K562 (cell line): Measurements from ENCODE around the gene DHCR7. TPM values are rescaled to one million over a fixed set of nuclear protein-coding genes. Genes with fewer than 3 reads are reported as not detected.
A peak's percentile ranks its signal among the peaks of the same experiment; 100 is the strongest.

Experiments used
- DDX20 ChIP-seq: fragments of 450-650 bp; IDR thresholded peaks from 2 replicates; pipeline ENCODE4 v1.6.1; 2016; ENCODE audit warnings: missing genetic modification characterization, low read depth, mild to moderate bottlenecking, missing compliant biosample characterization, moderate library complexity
- ERF ChIP-seq: fragments of 450-650 bp; formaldehyde crosslinking; IDR thresholded peaks from 2 replicates; pipeline ENCODE4 v1.4.0; 2020; ENCODE audit warnings: mild to moderate bottlenecking, mixed read lengths
- NEUROD1 ChIP-seq: fragments of 150-350 bp; IDR thresholded peaks from 2 replicates; pipeline ENCODE4 v1.6.1; 2014; ENCODE audit warnings: borderline replicate concordance, low read length, low read depth; ENCODE audit not compliant: partially characterized antibody
- NR3C1 ChIP-seq: sonication (generic); formaldehyde crosslinking; IDR thresholded peaks from 2 replicates; pipeline ENCODE4 v1.8.1; 2022; ENCODE audit warnings: missing genetic modification reagents
- PRMT5 ChIP-seq: sonication (generic); formaldehyde crosslinking; IDR thresholded peaks from 2 replicates; pipeline ENCODE4 v1.5.0; 2020; ENCODE audit warnings: missing genetic modification reagents
- RBM34 ChIP-seq: fragments of 200-400 bp; formaldehyde crosslinking; IDR thresholded peaks from 2 replicates; pipeline ENCODE4 v1.6.1; 2018; ENCODE audit warnings: low read length, borderline replicate concordance; ENCODE audit not compliant: insufficient read depth
- SMARCB1 ChIP-seq: IDR thresholded peaks from 2 replicates; pipeline ENCODE4 v1.6.1; 2011; ENCODE audit warnings: improper control_type of control experiment, low read depth; ENCODE audit not compliant: insufficient read length
- TEAD1 ChIP-seq, 2 experiments: fragments of 450-650 bp in 1 of 2; sonication (generic) in 1 of 2; formaldehyde crosslinking; IDR thresholded peaks; 2 replicates each; pipeline versions ENCODE4 v1.4.0 to v1.8.0; 2020 to 2022; ENCODE audit warnings: mild to moderate bottlenecking in 2 of 2, missing genetic modification reagents in 1 of 2
- ZNF316 ChIP-seq: fragments of 450-650 bp; IDR thresholded peaks from 2 replicates; pipeline ENCODE4 v1.6.1; 2016
- ZNF436 ChIP-seq: fragments of 250-450, 450-650 bp; sonication (Bioruptor Pico); formaldehyde crosslinking; IDR thresholded peaks from 2 replicates; pipeline ENCODE4 v1.7.0; 2020; ENCODE audit warnings: mild to moderate bottlenecking
- ZNF77 ChIP-seq: fragments of 250-450 bp; sonication (Bioruptor Pico); IDR thresholded peaks from 2 replicates; pipeline ENCODE4 v1.5.0; 2020
- polyA plus RNA-seq, 8 experiments: library from polyadenylated mRNA; depleted of rRNA in 4 of 8; stranded (reverse) in 5 of 8; unstranded in 3 of 8; fragments of >200 nt; fragmentation: Nextera tagmentation in 2 of 8; fragmentation: Illumina TruSeq in 1 of 8; extraction: Ambion mirVana in 2 of 8; extraction: Trizol in 1 of 8; gene quantifications; 2 replicates each; pipeline versions ENCODE4 v1.2.1 to v1.2.3, GENCODE V29; 2011 to 2014; ENCODE audit warnings: inconsistent platforms in 1 of 8, missing spikeins in 1 of 8
- total RNA-seq, 7 experiments: library from RNA; depleted of rRNA in 6 of 7; stranded (reverse); fragments of >200 nt in 6 of 7; fragmentation: Illumina TruSeq in 2 of 7; extraction: Trizol in 2 of 7; gene quantifications; 2 replicates each; pipeline versions ENCODE4 v1.2.1 to v1.2.3, GENCODE V29; 2011 to 2021; ENCODE audit warnings: low replicate concordance in 1 of 7
- TF ChIP-seq, protein P1 (sequence below): fragments of 150-350 bp; conservative IDR thresholded peaks from 2 replicates; pipeline ENCODE4 v1.6.1; 2014; ENCODE audit warnings: low read length
- TF ChIP-seq, protein P2 (sequence below): sonication (generic); formaldehyde crosslinking; IDR thresholded peaks from 2 replicates; pipeline ENCODE4 v1.8.0; 2023; ENCODE audit warnings: mild to moderate bottlenecking, missing genetic modification reagents
- TF ChIP-seq, protein P3 (sequence below): fragments of 450-650 bp; IDR thresholded peaks from 2 replicates; pipeline ENCODE4 v1.6.1; 2018; ENCODE audit not compliant: partially characterized antibody
- TF ChIP-seq, protein P4 (sequence below): fragments of 250-450 bp; sonication (Bioruptor Pico); IDR thresholded peaks from 2 replicates; pipeline ENCODE4 v1.4.0; 2020; ENCODE audit warnings: borderline replicate concordance

Gene DHCR7
- total and polyA plus RNA-seq, 9 of the 15 experiments (the other 6 are each of a cell fraction or from before 2014, with no cell fraction given): 8.4 to 192 (median 82.4) TPM

DNA sequence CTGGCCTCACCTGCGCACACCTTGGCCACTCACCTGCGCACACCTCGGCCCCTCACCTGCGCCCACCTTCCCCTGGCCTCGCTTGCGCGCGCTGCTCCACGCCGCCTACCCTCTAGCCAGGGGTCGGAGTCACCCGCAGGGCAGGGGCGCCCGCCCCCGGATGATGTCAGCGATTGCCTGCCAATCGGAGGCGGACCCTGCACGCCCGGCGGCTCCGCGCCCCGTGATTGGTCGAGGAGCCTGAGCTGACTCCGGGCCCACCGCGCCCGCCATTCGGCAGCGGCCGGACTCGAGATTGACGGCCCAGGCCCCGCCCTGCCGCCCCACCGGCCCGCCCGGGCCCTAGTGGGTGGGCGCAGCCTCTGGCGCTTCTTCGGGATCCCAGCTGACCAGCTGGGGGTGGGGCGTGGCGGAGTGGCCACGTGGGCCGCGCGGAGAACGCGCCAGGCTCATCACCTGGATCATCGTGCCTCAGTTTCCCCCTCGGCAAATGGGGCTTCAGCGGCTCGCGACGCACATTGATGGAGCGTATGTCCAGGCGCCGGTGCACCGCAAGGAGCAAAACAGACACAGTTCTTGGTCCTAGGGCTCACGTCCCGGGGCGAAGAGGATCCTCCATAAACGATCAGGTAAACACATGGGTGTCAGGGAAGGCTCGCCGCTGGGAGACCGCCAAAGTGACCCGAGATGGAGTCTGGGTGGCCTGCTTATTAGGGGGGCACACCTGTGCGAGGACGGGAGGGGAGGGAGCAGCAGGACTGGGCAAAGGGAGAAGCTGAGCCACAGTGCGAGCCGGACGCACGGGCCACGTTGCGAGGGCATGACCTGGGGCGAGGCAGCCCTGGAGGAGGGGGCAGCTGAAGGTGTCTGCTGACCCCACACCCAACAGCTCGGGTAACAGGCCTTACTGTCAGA is at the start of gene DHCR7 (continued):
- TF ChIP-seq, protein P1, sequence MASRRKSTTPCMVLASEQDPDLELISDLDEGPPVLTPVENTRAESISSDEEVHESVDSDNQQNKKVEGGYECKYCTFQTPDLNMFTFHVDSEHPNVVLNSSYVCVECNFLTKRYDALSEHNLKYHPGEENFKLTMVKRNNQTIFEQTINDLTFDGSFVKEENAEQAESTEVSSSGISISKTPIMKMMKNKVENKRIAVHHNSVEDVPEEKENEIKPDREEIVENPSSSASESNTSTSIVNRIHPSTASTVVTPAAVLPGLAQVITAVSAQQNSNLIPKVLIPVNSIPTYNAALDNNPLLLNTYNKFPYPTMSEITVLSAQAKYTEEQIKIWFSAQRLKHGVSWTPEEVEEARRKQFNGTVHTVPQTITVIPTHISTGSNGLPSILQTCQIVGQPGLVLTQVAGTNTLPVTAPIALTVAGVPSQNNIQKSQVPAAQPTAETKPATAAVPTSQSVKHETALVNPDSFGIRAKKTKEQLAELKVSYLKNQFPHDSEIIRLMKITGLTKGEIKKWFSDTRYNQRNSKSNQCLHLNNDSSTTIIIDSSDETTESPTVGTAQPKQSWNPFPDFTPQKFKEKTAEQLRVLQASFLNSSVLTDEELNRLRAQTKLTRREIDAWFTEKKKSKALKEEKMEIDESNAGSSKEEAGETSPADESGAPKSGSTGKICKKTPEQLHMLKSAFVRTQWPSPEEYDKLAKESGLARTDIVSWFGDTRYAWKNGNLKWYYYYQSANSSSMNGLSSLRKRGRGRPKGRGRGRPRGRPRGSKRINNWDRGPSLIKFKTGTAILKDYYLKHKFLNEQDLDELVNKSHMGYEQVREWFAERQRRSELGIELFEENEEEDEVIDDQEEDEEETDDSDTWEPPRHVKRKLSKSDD: no peak
- no peak for TF ChIP-seq NR3C1
- TF ChIP-seq, protein P2, sequence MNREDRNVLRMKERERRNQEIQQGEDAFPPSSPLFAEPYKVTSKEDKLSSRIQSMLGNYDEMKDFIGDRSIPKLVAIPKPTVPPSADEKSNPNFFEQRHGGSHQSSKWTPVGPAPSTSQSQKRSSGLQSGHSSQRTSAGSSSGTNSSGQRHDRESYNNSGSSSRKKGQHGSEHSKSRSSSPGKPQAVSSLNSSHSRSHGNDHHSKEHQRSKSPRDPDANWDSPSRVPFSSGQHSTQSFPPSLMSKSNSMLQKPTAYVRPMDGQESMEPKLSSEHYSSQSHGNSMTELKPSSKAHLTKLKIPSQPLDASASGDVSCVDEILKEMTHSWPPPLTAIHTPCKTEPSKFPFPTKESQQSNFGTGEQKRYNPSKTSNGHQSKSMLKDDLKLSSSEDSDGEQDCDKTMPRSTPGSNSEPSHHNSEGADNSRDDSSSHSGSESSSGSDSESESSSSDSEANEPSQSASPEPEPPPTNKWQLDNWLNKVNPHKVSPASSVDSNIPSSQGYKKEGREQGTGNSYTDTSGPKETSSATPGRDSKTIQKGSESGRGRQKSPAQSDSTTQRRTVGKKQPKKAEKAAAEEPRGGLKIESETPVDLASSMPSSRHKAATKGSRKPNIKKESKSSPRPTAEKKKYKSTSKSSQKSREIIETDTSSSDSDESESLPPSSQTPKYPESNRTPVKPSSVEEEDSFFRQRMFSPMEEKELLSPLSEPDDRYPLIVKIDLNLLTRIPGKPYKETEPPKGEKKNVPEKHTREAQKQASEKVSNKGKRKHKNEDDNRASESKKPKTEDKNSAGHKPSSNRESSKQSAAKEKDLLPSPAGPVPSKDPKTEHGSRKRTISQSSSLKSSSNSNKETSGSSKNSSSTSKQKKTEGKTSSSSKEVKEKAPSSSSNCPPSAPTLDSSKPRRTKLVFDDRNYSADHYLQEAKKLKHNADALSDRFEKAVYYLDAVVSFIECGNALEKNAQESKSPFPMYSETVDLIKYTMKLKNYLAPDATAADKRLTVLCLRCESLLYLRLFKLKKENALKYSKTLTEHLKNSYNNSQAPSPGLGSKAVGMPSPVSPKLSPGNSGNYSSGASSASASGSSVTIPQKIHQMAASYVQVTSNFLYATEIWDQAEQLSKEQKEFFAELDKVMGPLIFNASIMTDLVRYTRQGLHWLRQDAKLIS (CRISPR knock-in tag): no peak
- peak; percentile 79; the same call in 1 of the 2 replicates for TF ChIP-seq RBM34
- TF ChIP-seq NEUROD1: peak; percentile 96
- TF ChIP-seq, protein P3, sequence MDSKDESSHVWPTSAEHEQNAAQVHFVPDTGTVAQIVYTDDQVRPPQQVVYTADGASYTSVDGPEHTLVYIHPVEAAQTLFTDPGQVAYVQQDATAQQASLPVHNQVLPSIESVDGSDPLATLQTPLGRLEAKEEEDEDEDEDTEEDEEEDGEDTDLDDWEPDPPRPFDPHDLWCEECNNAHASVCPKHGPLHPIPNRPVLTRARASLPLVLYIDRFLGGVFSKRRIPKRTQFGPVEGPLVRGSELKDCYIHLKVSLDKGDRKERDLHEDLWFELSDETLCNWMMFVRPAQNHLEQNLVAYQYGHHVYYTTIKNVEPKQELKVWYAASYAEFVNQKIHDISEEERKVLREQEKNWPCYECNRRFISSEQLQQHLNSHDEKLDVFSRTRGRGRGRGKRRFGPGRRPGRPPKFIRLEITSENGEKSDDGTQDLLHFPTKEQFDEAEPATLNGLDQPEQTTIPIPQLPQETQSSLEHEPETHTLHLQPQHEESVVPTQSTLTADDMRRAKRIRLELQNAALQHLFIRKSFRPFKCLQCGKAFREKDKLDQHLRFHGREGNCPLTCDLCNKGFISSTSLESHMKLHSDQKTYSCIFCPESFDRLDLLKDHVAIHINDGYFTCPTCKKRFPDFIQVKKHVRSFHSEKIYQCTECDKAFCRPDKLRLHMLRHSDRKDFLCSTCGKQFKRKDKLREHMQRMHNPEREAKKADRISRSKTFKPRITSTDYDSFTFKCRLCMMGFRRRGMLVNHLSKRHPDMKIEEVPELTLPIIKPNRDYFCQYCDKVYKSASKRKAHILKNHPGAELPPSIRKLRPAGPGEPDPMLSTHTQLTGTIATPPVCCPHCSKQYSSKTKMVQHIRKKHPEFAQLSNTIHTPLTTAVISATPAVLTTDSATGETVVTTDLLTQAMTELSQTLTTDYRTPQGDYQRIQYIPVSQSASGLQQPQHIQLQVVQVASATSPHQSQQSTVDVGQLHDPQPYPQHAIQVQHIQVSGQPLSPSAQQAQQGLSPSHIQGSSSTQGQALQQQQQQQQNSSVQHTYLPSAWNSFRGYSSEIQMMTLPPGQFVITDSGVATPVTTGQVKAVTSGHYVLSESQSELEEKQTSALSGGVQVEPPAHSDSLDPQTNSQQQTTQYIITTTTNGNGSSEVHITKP: no peak
- TF ChIP-seq ZNF77: no peak
- TF ChIP-seq ZNF436 (CRISPR knock-in tag): no peak
- TF ChIP-seq PRMT5 (CRISPR knock-in tag): no peak
- TF ChIP-seq ERF (CRISPR knock-in tag): no peak
- no peak for TF ChIP-seq TEAD1 (CRISPR knock-in tag; IDR thresholded peaks at IDR 0.05)
- TF ChIP-seq DDX20 (tag): no peak
- TF ChIP-seq, protein P4, sequence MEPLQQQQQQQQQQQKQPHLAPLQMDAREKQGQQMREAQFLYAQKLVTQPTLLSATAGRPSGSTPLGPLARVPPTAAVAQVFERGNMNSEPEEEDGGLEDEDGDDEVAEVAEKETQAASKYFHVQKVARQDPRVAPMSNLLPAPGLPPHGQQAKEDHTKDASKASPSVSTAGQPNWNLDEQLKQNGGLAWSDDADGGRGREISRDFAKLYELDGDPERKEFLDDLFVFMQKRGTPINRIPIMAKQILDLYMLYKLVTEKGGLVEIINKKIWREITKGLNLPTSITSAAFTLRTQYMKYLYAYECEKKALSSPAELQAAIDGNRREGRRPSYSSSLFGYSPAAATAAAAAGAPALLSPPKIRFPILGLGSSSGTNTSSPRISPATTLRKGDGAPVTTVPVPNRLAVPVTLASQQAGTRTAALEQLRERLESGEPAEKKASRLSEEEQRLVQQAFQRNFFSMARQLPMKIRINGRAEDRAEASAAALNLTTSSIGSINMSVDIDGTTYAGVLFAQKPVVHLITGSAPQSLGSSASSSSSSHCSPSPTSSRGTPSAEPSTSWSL: no peak
- TF ChIP-seq ZNF316: no peak
- TF ChIP-seq SMARCB1: no peak
